Spleen (tissue), 7 donors: ENCODE data around the gene FAM222B.

Source experiments
- POLR2A ChIP-seq, 3 donors: fragments of 450-650 bp; IDR thresholded peaks; one replicate each; pipeline ENCODE4 v1.5.1; 2017; ENCODE audit warnings: antibody characterized with exemption in 3 of 3, mild to moderate bottlenecking in 1 of 3
- POLR2AphosphoS5 ChIP-seq, 3 donors: sonication (generic); formaldehyde crosslinking; IDR thresholded peaks; one replicate each; pipeline ENCODE4 v1.5.1; 2017; ENCODE audit warnings: antibody characterized with exemption in 3 of 3
- TF ChIP-seq, protein P1 (sequence below), 11 experiments: fragments of 200-600 bp in 7 of 11; fragments of 450-650 bp in 4 of 11; sonication (generic) in 4 of 11; IDR thresholded peaks in 8 of 11; conservative IDR thresholded peaks in 3 of 11; 1 replicate in 7 of 11; 2 replicates in 4 of 11; pipeline versions ENCODE4 v1.4.0 to v1.8.0; 2016 to 2021; ENCODE audit warnings: antibody characterized with exemption in 11 of 11, inconsistent platforms in 4 of 11, mild to moderate bottlenecking in 1 of 11
- donor health status: DM: no; HTN: no; CAD: no; lungs with moderate emphysema.
- donor health status: DM: no; HTN: no; CAD: no.
- donor health status: DM: no; HTN: no; CAD: no.

DNA sequence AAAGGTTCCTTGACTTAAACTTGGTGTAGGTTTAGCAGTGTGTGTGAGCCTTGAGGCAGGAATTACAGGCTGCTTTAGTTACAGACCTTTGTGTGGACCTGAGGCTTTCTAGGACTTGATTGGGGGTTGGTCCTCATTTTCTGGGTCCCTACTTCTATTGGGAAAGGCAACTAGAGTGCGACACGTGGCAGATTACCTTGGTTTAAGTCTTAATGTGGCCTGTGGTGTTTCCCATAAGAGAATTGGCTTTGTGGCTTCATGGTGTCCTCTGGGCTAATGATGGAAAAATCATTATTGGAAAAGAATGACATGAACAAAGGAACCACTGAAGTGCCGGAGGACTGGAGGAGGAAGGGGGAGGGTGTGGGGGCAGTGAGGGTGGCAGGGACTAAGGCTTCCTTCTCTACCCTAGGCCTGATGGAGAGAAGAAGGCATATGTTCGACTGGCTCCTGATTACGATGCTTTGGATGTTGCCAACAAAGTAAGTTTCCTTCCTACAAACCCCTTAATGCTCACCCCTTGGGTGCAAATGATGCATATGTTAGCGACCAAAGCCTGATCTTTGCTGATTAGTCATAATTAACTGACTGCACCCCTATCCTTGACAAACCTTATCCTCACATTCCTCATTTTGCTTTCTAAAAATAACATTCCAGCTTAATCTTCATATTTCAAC is 119.3 kb downstream of the FAM222B start:
- TF ChIP-seq POLR2AphosphoS5 (IDR thresholded peaks at IDR 0.05) (no peak), POLR2A (IDR thresholded peaks at IDR 0.05) (no peak)
- TF ChIP-seq, protein P1, sequence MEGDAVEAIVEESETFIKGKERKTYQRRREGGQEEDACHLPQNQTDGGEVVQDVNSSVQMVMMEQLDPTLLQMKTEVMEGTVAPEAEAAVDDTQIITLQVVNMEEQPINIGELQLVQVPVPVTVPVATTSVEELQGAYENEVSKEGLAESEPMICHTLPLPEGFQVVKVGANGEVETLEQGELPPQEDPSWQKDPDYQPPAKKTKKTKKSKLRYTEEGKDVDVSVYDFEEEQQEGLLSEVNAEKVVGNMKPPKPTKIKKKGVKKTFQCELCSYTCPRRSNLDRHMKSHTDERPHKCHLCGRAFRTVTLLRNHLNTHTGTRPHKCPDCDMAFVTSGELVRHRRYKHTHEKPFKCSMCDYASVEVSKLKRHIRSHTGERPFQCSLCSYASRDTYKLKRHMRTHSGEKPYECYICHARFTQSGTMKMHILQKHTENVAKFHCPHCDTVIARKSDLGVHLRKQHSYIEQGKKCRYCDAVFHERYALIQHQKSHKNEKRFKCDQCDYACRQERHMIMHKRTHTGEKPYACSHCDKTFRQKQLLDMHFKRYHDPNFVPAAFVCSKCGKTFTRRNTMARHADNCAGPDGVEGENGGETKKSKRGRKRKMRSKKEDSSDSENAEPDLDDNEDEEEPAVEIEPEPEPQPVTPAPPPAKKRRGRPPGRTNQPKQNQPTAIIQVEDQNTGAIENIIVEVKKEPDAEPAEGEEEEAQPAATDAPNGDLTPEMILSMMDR (IDR thresholded peaks at IDR 0.05 in 8 of 11, conservative IDR thresholded peaks at IDR 0.05 in 3 of 11), result no peak
